ENCODE data around the gene KRTAP10-12. TPM values are rescaled to one million over a fixed set of nuclear protein-coding genes. Genes with fewer than 3 reads are reported as not detected.

Gene KRTAP10-12
- total RNA-seq, 1 experiment from 2014 or later = not detected

- TF ChIP-seq YY1 (IDR thresholded peaks at IDR 0.05; ENCODE audit: extremely low read depth, insufficient replicate concordance, low read depth, low read length) = no peak
- no peak for TF ChIP-seq CEBPB (IDR thresholded peaks at IDR 0.05; ENCODE audit: low read depth)
Measured at GRCh38 chr21:44727321-44727720, 30.3 kb downstream of the KRTAP10-12 start (continued).

- ATAC-seq (no peak), DNase-seq (ENCODE audit: low read depth, low spot score) (no peak)
- Histone ChIP-seq H3K27ac (ENCODE audit: low read depth, low read length) (no peak overlapping the region), H3K9me2 (ENCODE audit: insufficient read depth) (no peaks in the 10 kb centered on the region), H3K9ac (ENCODE audit: low read length) (no peak overlapping the region), H3K4me1 (ENCODE audit: control insufficient read depth in 1 of 2, insufficient read depth in 2 of 2, low read length in 2 of 2) (no peaks in the 10 kb centered on the region), H3K9me3 (ENCODE audit: control insufficient read depth in 1 of 2, insufficient read depth in 1 of 2, low read depth in 1 of 2, low read length in 2 of 2) (no peaks in the 10 kb centered on the region), H3K4me3 (replicated peaks in 1 of 2; ENCODE audit: low read depth in 1 of 2, low read length in 2 of 2) (no peak overlapping the region), H3K36me3 (ENCODE audit: control insufficient read depth in 1 of 2, insufficient read depth in 2 of 2, low read length in 2 of 2) (no peaks in the 10 kb centered on the region), H2AFZ (ENCODE audit: low read depth, low read length, poor library complexity, severe bottlenecking) (no peak overlapping the region), H3K4me2 (ENCODE audit: low read length) (no peak overlapping the region), H3K27me3 (ENCODE audit: insufficient read depth, low read length) (no peaks in the 10 kb centered on the region), H3K79me2 (ENCODE audit: insufficient read depth, low read length) (no peaks in the 10 kb centered on the region), H4K20me1 (ENCODE audit: insufficient read depth) (no peaks in the 10 kb centered on the region)
- BruUV-seq (replicated peaks) = no TSS peak
- ChIA-PET RAD21 (ENCODE audit: low non-redundant PET in 1 of 2, low total read pairs in 2 of 2, uncharacterized antibody in 2 of 2, unreplicated experiment in 2 of 2) (no interaction called here), POLR2A (no interaction called here), CTCF (interaction anchor here (0.7 kb wide), 1 partner anchor 15 kb away, joined by 7 read pairs; no protein-coding TSS in a partner anchor)
- intact Hi-C loops (cut with micrococcal nuclease) = no loop called here
- no peak for TF ChIP-seq ZBTB33 (IDR thresholded peaks at IDR 0.05; ENCODE audit: extremely low read depth, insufficient replicate concordance, low read length)
Measured at GRCh38 chr21:44727757-44728156, 30.8 kb downstream of the KRTAP10-12 start.

- Histone ChIP-seq H3K4me2 (ENCODE audit: low read length) (no peak overlapping the region), H3K27me3 (ENCODE audit: insufficient read depth, low read length) (no peaks in the 10 kb centered on the region), H3K27ac (ENCODE audit: low read depth, low read length) (no peak overlapping the region), H3K9me2 (ENCODE audit: insufficient read depth) (no peaks in the 10 kb centered on the region), H3K36me3 (ENCODE audit: control insufficient read depth in 1 of 2, insufficient read depth in 2 of 2, low read length in 2 of 2) (no peaks in the 10 kb centered on the region), H3K4me3 (replicated peaks in 1 of 2; ENCODE audit: low read depth in 1 of 2, low read length in 2 of 2) (no peak overlapping the region), H3K9me3 (ENCODE audit: control insufficient read depth in 1 of 2, insufficient read depth in 1 of 2, low read depth in 1 of 2, low read length in 2 of 2) (no peaks in the 10 kb centered on the region), H3K4me1 (ENCODE audit: control insufficient read depth in 1 of 2, insufficient read depth in 2 of 2, low read length in 2 of 2) (no peaks in the 10 kb centered on the region), H3K79me2 (ENCODE audit: insufficient read depth, low read length) (no peaks in the 10 kb centered on the region), H4K20me1 (ENCODE audit: insufficient read depth) (no peaks in the 10 kb centered on the region), H2AFZ (ENCODE audit: low read depth, low read length, poor library complexity, severe bottlenecking) (no peak overlapping the region), H3K9ac (ENCODE audit: low read length) (no peak overlapping the region)
- ATAC-seq (no peak), DNase-seq (ENCODE audit: low read depth, low spot score) (no peak)
- RAD21 ChIA-PET (ENCODE audit: low non-redundant PET in 1 of 2, low total read pairs in 2 of 2, uncharacterized antibody in 2 of 2, unreplicated experiment in 2 of 2) = no interaction called here
- POLR2A ChIA-PET = no interaction called here
- intact Hi-C loops (cut with micrococcal nuclease) = no loop called here
- CTCF ChIA-PET = no interaction called here
- BruUV-seq (replicated peaks) = no TSS peak
- no peak for TF ChIP-seq EZH2phosphoT487 (IDR thresholded peaks at IDR 0.05; ENCODE audit: borderline replicate concordance)
- no peak for TF ChIP-seq YY1 (IDR thresholded peaks at IDR 0.05; ENCODE audit: extremely low read depth, insufficient replicate concordance, low read depth, low read length)
- TF ChIP-seq MAX (IDR thresholded peaks at IDR 0.05) = no peak
- no peak for TF ChIP-seq CTCF (IDR thresholded peaks at IDR 0.05 in 2 of 3, conservative IDR thresholded peaks at IDR 0.05 in 1 of 3; ENCODE audit: borderline replicate concordance in 1 of 3, insufficient read depth in 1 of 3, low read depth in 2 of 3, low read length in 2 of 3)
- TF ChIP-seq CBX3 (IDR thresholded peaks at IDR 0.05; ENCODE audit: low read depth) = no peak
- no peak for TF ChIP-seq EZH2 (IDR thresholded peaks at IDR 0.05)
- no peak for TF ChIP-seq CEBPB (IDR thresholded peaks at IDR 0.05; ENCODE audit: low read depth)
- TF ChIP-seq REST (IDR thresholded peaks at IDR 0.05; ENCODE audit: low read depth) = no peak
- no peak for TF ChIP-seq ZFX (IDR thresholded peaks at IDR 0.05)
Measured at GRCh38 chr21:44728716-44729115, 31.7 kb downstream of the KRTAP10-12 start.
